DOHH2 (cell line): ENCODE data around the gene LIMS2.

Experiments used
- H3F3A ChIP-seq: fragments of 200-600 bp; sonication (generic), shearing (Covaris generic); 2 replicates; pipeline ENCODE4 v1.6.0; 2016; ENCODE audit warnings: antibody characterized with exemption, mild to moderate bottlenecking; ENCODE audit not compliant: control insufficient read depth, insufficient read depth
- H3K27ac ChIP-seq: fragments of 200-600 bp; sonication (generic); 2 replicates; pipeline ENCODE4 v1.5.1; 2014; ENCODE audit warnings: low read depth, mild to moderate bottlenecking, low read length, moderate library complexity
- H3K27me3 ChIP-seq: fragments of 200-600 bp; sonication (generic); 2 replicates; pipeline ENCODE4 v1.6.1; 2014; ENCODE audit warnings: mild to moderate bottlenecking, low read length, mixed read lengths; ENCODE audit not compliant: control insufficient read depth
- H3K36me3 ChIP-seq: fragments of 200-600 bp; sonication (generic); 2 replicates; pipeline ENCODE4 v1.6.1; 2014; ENCODE audit warnings: mild to moderate bottlenecking, low read length, moderate library complexity, mixed read lengths; ENCODE audit not compliant: control insufficient read depth
- H3K4me1 ChIP-seq: fragments of 200-600 bp; sonication (generic); 2 replicates; pipeline ENCODE4 v1.6.1; 2014; ENCODE audit warnings: mild to moderate bottlenecking, low read length, mixed read lengths; ENCODE audit not compliant: control insufficient read depth
- H3K4me2 ChIP-seq: fragments of 200-600 bp; sonication (generic); 2 replicates; pipeline ENCODE4 v1.6.0; 2014; ENCODE audit warnings: mild to moderate bottlenecking, low read length, moderate library complexity
- H3K4me3 ChIP-seq: fragments of 200-600 bp; sonication (generic); 2 replicates; pipeline ENCODE4 v1.5.1; 2014; ENCODE audit warnings: mild to moderate bottlenecking, low read length, mixed read lengths
- H3K79me2 ChIP-seq: fragments of 200-600 bp; sonication (generic); 2 replicates; pipeline ENCODE4 v1.6.1; 2014; ENCODE audit warnings: mild to moderate bottlenecking, low read length, mixed read lengths; ENCODE audit not compliant: control insufficient read depth
- H3K9me2 ChIP-seq: fragments of 200-600 bp; sonication (generic); replicated peaks from 2 replicates; pipeline ENCODE4 v1.6.1; 2014; ENCODE audit warnings: mild to moderate bottlenecking, low read length, mixed read lengths; ENCODE audit not compliant: control insufficient read depth
- H3K9me3 ChIP-seq: fragments of 200-600 bp; sonication (generic); 2 replicates; pipeline ENCODE4 v1.6.1; 2014; ENCODE audit warnings: antibody characterized with exemption, low read length, mixed read lengths; ENCODE audit not compliant: control insufficient read depth, insufficient read depth
- H4K20me1 ChIP-seq: fragments of 200-600 bp; sonication (generic); 2 replicates; pipeline ENCODE4 v1.6.0; 2014; ENCODE audit warnings: low read depth, mild to moderate bottlenecking, antibody characterized with exemption, low read length, moderate library complexity; ENCODE audit not compliant: control insufficient read depth, insufficient read depth
- EZH2phosphoT487 ChIP-seq: fragments of 200-600 bp; sonication (generic); IDR thresholded peaks from 2 replicates; pipeline ENCODE4 v1.6.1; 2017; ENCODE audit warnings: borderline replicate concordance, mild to moderate bottlenecking, antibody characterized with exemption, low read length, moderate library complexity, mixed read lengths
- TF ChIP-seq, protein P1 (sequence below): fragments of 200-600 bp; sonication (generic); IDR thresholded peaks from one replicate; pipeline ENCODE4 v1.5.1; 2014; ENCODE audit warnings: antibody characterized with exemption, mild to moderate bottlenecking, low read depth, low read length; ENCODE audit not compliant: poor library complexity, severe bottlenecking

Gene LIMS2

GRCh38 chr2:127642706-127643438 lies 32.5 kb downstream of the LIMS2 start:
- Histone ChIP-seq H3F3A (0 out of 2 replicates have a peak, but pooled peaks cover 4% of the 10 kb centered on the region), H3K4me2 (no peak overlapping the region), H4K20me1 (no peaks in the 10 kb centered on the region), H3K36me3 (no peaks in the 10 kb centered on the region), H3K4me1 (peaks cover 47% of the 10 kb centered on the region), H3K9me2 (no peaks in the 10 kb centered on the region), H3K9me3 (no peaks in the 10 kb centered on the region), H3K4me3 (no peak overlapping the region), H3K27me3 (no peaks in the 10 kb centered on the region), H3K27ac (no peak overlapping the region), H3K79me2 (no peaks in the 10 kb centered on the region)
- no peak for TF ChIP-seq EZH2phosphoT487
- TF ChIP-seq, protein P1, sequence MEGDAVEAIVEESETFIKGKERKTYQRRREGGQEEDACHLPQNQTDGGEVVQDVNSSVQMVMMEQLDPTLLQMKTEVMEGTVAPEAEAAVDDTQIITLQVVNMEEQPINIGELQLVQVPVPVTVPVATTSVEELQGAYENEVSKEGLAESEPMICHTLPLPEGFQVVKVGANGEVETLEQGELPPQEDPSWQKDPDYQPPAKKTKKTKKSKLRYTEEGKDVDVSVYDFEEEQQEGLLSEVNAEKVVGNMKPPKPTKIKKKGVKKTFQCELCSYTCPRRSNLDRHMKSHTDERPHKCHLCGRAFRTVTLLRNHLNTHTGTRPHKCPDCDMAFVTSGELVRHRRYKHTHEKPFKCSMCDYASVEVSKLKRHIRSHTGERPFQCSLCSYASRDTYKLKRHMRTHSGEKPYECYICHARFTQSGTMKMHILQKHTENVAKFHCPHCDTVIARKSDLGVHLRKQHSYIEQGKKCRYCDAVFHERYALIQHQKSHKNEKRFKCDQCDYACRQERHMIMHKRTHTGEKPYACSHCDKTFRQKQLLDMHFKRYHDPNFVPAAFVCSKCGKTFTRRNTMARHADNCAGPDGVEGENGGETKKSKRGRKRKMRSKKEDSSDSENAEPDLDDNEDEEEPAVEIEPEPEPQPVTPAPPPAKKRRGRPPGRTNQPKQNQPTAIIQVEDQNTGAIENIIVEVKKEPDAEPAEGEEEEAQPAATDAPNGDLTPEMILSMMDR = no peak

DNA sequence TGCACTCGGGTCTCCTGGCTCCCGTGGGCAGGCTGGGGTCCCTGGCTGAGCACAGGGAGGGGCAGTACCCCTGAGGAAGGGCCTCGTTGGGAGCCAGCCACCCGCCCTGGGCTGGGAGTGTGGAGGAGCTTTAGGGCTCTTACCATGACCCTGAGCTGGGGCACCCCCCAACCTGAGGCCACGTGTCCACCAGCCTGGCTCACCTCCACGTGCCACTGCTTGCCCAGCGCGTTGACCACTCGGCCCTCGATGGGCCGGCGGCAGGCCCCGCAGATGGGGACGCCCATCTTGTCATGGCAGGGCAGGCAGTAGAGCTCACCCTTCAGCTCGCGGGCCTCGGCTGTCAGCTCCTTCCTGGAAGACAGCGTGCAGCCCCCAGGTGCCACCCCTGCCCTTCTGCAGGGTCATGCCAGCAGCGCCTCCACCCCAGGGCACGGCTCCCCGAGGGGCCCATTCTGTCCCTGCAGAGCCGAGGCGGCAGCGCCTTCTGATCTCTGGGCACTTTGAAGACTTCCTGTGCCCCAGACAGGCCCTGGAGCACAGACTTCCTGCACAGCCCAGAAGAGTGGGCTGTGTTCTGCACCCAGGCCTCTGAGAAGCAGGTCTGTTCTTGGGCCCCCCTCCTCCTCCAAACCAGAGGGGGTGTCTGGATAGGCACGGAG lies 33.4 kb downstream of the LIMS2 start:
- H3K27ac ChIP-seq = no peak overlapping the region
- 0 out of 2 replicates have a peak, but pooled peaks cover 4% of the 10 kb centered on the region for H3F3A ChIP-seq
- H3K4me3 ChIP-seq = 0 out of 2 replicates have a peak overlapping the region, but pooled peaks have one; percentile 20
- H3K9me2 ChIP-seq = no peaks in the 10 kb centered on the region
- TF ChIP-seq, protein P1 = no peak
- TF ChIP-seq EZH2phosphoT487 = no peak
- no peaks in the 10 kb centered on the region for H3K79me2 ChIP-seq
- H3K4me1 ChIP-seq = peaks cover 56% of the 10 kb centered on the region
- no peaks in the 10 kb centered on the region for H3K36me3 ChIP-seq
- H3K9me3 ChIP-seq = no peaks in the 10 kb centered on the region
- no peaks in the 10 kb centered on the region for H4K20me1 ChIP-seq
- H3K4me2 ChIP-seq = peak overlapping the region; percentile 38
- H3K27me3 ChIP-seq = no peaks in the 10 kb centered on the region

DNA sequence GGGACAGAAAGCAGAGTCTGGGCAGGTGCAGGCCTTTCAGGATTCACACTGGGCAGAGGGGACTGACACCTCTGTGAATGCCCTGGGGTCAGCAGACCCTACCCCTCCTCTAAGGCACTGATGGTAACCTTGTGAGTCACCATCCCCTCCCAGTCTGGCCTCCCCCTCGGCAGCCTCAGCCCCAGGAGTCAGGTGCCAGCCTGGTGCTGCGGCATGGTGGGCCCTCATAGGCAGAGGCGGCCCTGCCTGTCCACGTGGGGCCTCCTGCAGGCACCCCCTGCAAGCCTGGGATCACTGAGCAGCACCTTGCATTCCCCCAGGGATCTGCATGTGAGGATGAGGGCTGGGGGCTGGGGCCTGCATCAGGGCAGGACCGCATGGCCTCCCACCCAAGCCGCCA lies 34.2 kb downstream of the LIMS2 start:
- Histone ChIP-seq H3K4me3 (no peak overlapping the region), H3K79me2 (no peaks in the 10 kb centered on the region)

More for the DNA sequence above, 34.2 kb downstream of the LIMS2 start:
- Histone ChIP-seq H3K9me3 (no peaks in the 10 kb centered on the region), H3K27me3 (no peaks in the 10 kb centered on the region), H4K20me1 (no peaks in the 10 kb centered on the region), H3F3A (0 out of 2 replicates have a peak, but pooled peaks cover 4% of the 10 kb centered on the region), H3K4me1 (peaks cover 60% of the 10 kb centered on the region), H3K27ac (no peak overlapping the region), H3K9me2 (no peaks in the 10 kb centered on the region), H3K36me3 (no peaks in the 10 kb centered on the region), H3K4me2 (peak overlapping the region; percentile 38; the same call in 1 of the 2 replicates)
- TF ChIP-seq, protein P1 = no peak
- no peak for TF ChIP-seq EZH2phosphoT487
